Measurements from ENCODE around the gene SND1. TPM values are rescaled to one million over a fixed set of nuclear protein-coding genes. Genes with fewer than 3 reads are reported as not detected.
A peak's percentile ranks its signal among the peaks of the same experiment; 100 is the strongest.

SND1 gene
- total and polyA plus RNA-seq, 2 donors (not counting 3 experiments of a cell fraction or from before 2014, with no cell fraction given) = 116 to 249 TPM

DNA sequence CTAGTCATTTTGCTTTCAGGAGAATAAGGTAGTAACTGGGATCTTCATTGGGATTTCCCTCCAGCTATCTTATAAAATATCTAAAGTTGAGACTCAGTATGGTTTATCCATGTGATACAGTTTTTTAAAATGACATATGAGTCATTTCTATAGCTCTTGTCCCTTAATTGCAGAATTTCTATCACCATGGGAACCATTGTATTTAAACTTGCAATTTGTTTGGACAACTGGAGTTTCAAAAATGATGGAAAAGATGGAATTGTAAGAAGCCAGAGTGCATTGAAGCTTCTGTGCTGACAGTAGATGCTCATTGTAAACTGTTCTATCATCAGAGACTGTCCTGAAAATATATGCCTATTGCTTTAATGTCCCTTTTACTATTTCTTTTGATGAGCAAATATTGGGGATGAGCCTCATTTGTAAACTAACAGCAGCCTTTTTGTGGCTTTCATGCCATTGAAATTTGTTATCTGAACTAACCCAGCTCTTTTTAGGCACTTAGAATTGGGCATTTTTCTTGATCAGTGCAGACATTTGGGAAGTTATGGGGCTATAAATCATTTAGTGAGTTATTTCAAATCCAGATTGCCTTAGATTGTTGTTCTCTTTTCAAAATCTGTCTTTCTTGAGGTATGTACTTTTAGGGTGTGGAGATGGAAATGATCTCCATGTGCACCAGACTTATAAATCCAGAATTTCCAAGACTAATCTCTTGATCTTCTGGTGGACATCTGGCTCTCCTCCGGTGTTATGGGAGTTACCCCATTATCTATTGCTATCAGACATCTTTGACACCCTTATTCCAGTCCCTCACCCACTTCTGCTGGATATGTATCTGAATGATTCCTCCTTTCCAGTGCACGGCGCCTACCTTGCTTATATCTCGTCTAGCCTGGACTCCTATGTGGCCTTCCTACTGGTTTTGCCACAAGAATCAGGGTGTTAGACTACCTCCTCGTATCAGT lies 159.0 kb downstream of the SND1 start:
- TF ChIP-seq CTCF (IDR thresholded peaks at IDR 0.05; ENCODE audit: extremely low read depth in 1 of 2, insufficient read depth in 1 of 2, low read depth in 1 of 2, low read length in 2 of 2) (no peak), FOS (IDR thresholded peaks at IDR 0.05; ENCODE audit: borderline replicate concordance, insufficient read depth, low read length) (peak; percentile 20)
- Histone ChIP-seq H4K20me1 (replicated peaks; ENCODE audit: control insufficient read depth, extremely low read depth, insufficient read depth, low read length) (no peaks in the 10 kb centered on the region), H3K4me1 (ENCODE audit: control insufficient read depth, extremely low read depth, insufficient read depth, low read length) (peaks cover 4% of the 10 kb centered on the region), H3K4me3 (replicated peaks in 1 of 3; ENCODE audit: insufficient read depth in 1 of 3, low read depth in 1 of 3, low read length in 3 of 3) (no peak overlapping the region), H3K9ac (replicated peaks; ENCODE audit: extremely low read depth, insufficient read depth, low read length) (no peak overlapping the region), H3K79me2 (ENCODE audit: control insufficient read depth, insufficient read depth, low read length) (peaks cover 58% of the 10 kb centered on the region), H3K27me3 (ENCODE audit: control insufficient read depth in 2 of 2, insufficient read depth in 2 of 2, low read length in 2 of 2) (no peaks in the 10 kb centered on the region), H2AFZ (ENCODE audit: low read depth, low read length) (no peak overlapping the region), H3K9me3 (replicated peaks; ENCODE audit: control insufficient read depth, insufficient read depth, low read length) (no peaks in the 10 kb centered on the region), H3K36me3 (ENCODE audit: control insufficient read depth in 2 of 2, extremely low read depth in 1 of 2, insufficient read depth in 2 of 2, low read length in 2 of 2) (peaks cover 0 to 4% of the 10 kb centered on the region in 2 experiments), H3K9me1 (replicated peaks; ENCODE audit: control insufficient read depth, extremely low read depth, insufficient read depth, low read length) (no peaks in the 10 kb centered on the region), H3K4me2 (ENCODE audit: insufficient read depth, low read length) (no peak overlapping the region), H3K27ac (ENCODE audit: insufficient read depth, low read depth, low read length) (no peak overlapping the region)
- ChIA-PET POLR2A (no interaction called here), CTCF (interaction anchor here (0.6 to 0.8 kb wide), 2 partner anchors 21 to 32 kb away, joined by 3 read pairs; no protein-coding TSS in a partner anchor)
- no TSS peak for BruUV-seq (replicated peaks)
- dilution Hi-C loops (cut with MboI; ENCODE audit: extremely low pct_ligation_motif_present, low sequenced_read_pairs) = no loop called here
- FAIRE-seq (peak; percentile 48), DNase-seq (ENCODE audit: low read depth, low spot score) (peak; percentile 45)
- intact Hi-C loops (cut with micrococcal nuclease) = no loop called here

DNA sequence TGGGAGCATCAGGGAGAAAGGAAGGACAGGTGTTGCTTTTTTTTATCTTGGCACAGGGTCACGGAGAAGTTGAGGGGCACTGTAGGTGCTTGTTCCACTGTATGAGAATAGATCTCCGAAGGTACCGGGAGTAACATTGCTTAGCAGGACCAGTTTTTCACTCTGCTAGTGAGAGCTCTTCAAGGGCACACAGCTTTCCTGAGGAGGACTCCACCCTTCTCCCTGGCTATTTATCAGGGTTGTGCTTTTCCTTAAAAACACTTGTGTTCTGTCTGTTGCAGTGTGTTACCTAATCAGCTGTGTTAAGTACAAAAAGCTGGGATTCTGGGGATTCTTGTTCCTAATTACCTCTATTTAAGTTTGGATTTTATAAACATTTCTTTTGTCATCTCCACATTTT lies 160.5 kb downstream of the SND1 start:
- Histone ChIP-seq H3K79me2 (ENCODE audit: control insufficient read depth, insufficient read depth, low read length) (peaks cover 65% of the 10 kb centered on the region), H3K9me1 (replicated peaks; ENCODE audit: control insufficient read depth, extremely low read depth, insufficient read depth, low read length) (no peaks in the 10 kb centered on the region), H2AFZ (ENCODE audit: low read depth, low read length) (no peak overlapping the region), H3K4me1 (ENCODE audit: control insufficient read depth, extremely low read depth, insufficient read depth, low read length) (peaks cover 4% of the 10 kb centered on the region), H4K20me1 (replicated peaks; ENCODE audit: control insufficient read depth, extremely low read depth, insufficient read depth, low read length) (peaks cover 2% of the 10 kb centered on the region), H3K36me3 (ENCODE audit: control insufficient read depth in 2 of 2, extremely low read depth in 1 of 2, insufficient read depth in 2 of 2, low read length in 2 of 2) (peaks cover 0 to 4% of the 10 kb centered on the region in 2 experiments), H3K9ac (replicated peaks; ENCODE audit: extremely low read depth, insufficient read depth, low read length) (no peak overlapping the region), H3K27ac (ENCODE audit: insufficient read depth, low read depth, low read length) (no peak overlapping the region), H3K4me2 (ENCODE audit: insufficient read depth, low read length) (no peak overlapping the region), H3K4me3 (replicated peaks in 1 of 3; ENCODE audit: insufficient read depth in 1 of 3, low read depth in 1 of 3, low read length in 3 of 3) (no peak overlapping the region), H3K9me3 (replicated peaks; ENCODE audit: control insufficient read depth, insufficient read depth, low read length) (no peaks in the 10 kb centered on the region), H3K27me3 (ENCODE audit: control insufficient read depth in 2 of 2, insufficient read depth in 2 of 2, low read length in 2 of 2) (no peaks in the 10 kb centered on the region)
- FAIRE-seq = no peak
- ChIA-PET CTCF (interaction anchor here (1.0 kb wide), 1 partner anchor 157 kb away, joined by 3 read pairs; no protein-coding TSS in a partner anchor), POLR2A (no interaction called here)
- TF ChIP-seq POLR2AphosphoS5 (IDR thresholded peaks at IDR 0.05; ENCODE audit: insufficient read depth, low read depth, low read length) = no peak
- no peak for TF ChIP-seq EZH2 (IDR thresholded peaks at IDR 0.05; ENCODE audit: borderline replicate concordance, low read depth, low read length, severe bottlenecking)
- no peak for TF ChIP-seq POLR2A (IDR thresholded peaks at IDR 0.05; ENCODE audit: low read depth, low read length)
- no peak for TF ChIP-seq MAX (IDR thresholded peaks at IDR 0.05; ENCODE audit: insufficient read depth, insufficient read length)
- no peak for TF ChIP-seq GATA2 (IDR thresholded peaks at IDR 0.05; ENCODE audit: insufficient read depth, insufficient read length, low read depth, low read length)
- no peak for TF ChIP-seq CTCF (IDR thresholded peaks at IDR 0.05; ENCODE audit: extremely low read depth in 1 of 2, insufficient read depth in 1 of 2, low read depth in 1 of 2, low read length in 2 of 2)
- no peak for TF ChIP-seq MYC (IDR thresholded peaks at IDR 0.05; ENCODE audit: low read depth, low read length)
- no peak for TF ChIP-seq FOS (IDR thresholded peaks at IDR 0.05; ENCODE audit: borderline replicate concordance, insufficient read depth, low read length)
- TF ChIP-seq JUN (IDR thresholded peaks at IDR 0.05; ENCODE audit: borderline replicate concordance, insufficient read depth, insufficient read length, low read depth) = no peak
- dilution Hi-C loops (cut with MboI; ENCODE audit: extremely low pct_ligation_motif_present, low sequenced_read_pairs) = no loop called here
- intact Hi-C loops (cut with micrococcal nuclease) = no loop called here
- no TSS peak for BruUV-seq (replicated peaks)
- no peak for DNase-seq (ENCODE audit: low read depth, low spot score)

All from endothelial cell of umbilical vein (primary cell).